NCI-H446 (cell line): ENCODE results near the gene RGN.
A peak's percentile ranks its signal among the peaks of the same experiment; 100 is the strongest.
"Not testable (repeated sequence)": the region's sequence is repeated elsewhere in the genome, so short reads cannot be mapped to it uniquely, and the experiment has no call there.

Experiments
- DNase-seq, 2 experiments: peaks; one replicate each; lab custom pipeline; 2025; lab: John Stamatoyannopoulos, UW

Gene RGN

DNA sequence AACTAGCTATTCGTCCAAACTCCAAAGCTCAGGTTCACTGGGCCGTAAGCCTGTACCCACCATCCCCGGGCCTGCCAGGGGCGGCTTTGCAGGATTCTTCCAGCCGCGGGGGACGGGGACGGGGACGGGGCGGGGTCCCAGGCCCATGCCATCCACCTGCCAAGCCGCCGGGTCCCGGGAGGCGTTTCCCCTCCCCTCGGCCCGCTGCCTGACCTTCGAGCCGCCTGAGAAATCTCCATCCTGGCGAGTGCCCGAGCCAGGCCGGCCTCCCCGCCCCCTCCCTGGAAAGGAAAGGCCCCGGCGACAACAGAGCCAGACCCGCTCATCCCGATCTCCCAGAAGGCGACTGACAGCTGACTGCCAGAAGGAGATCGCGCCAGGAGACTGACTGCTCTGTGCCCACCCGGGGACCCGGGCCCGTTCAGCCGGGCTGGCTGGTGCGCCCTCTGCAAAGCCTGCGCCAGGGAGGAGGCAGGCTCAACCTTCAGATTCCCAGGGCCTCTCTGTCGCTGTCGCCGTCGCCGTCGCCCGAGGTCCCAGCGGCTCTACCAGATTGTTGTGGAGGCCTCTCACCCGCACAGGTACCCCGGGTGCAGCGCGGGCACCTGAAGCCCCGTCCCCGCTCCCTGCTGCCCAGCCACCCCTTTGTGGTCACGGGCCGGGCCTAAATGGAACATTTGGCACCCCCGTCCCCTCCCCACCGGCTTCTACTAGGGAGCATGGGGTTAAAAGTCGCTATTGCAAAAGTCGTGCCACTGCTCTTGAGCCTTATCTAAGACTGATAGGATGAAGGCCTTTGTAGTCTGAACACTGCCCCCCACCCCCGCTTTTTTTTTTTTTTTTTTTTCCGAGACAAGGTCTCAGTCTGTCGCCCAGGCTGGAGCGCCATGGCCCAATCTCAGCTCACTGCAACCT lies at the start of gene RGN:
Gene RGN (plus strand): TSS at position 315 of the 915 bp plus-strand sequence. CDS start 2,702 bp downstream, outside the sequence.
- DNase-seq = no peak

DNA sequence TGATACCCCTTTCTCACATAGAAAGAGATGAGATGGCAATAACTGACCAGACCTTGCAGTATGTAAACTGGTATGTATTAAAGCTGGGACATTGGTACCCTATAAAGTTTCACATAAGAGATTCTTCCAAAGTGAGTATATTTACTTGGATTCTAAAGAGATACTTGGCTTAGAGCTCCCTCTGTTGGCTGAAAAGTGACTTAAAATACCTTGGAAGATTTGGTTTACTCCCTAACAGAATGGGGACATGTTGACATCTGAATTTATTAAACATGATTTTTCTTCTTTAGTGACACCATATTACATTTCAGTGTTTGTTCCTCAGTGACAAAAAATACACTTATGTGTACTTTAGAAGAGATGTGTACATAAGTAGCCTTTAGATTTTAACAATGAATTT lies 47.9 kb upstream of the RGN start:
- peak; percentile 36 to 73 for DNase-seq

DNA sequence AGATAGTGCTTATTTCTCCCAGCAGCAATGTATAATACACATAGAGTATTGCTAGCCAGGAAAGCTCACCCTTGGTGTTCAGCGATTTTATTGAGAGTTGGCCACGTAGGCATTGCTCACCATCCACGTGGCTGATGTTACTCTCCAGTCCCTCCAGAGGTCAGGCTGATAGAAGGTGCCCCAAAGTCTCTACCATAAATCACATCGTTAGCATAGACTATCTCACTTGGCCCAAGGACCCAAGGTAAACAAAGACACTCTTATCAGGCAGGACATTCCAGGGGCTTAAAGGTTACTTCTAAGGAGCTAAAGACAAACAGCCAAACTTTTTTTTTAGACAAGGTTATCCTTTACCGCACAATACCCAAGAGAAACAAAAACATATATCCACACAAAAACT lies 30.3 kb upstream of the RGN start:
- DNase-seq = no peak

DNA sequence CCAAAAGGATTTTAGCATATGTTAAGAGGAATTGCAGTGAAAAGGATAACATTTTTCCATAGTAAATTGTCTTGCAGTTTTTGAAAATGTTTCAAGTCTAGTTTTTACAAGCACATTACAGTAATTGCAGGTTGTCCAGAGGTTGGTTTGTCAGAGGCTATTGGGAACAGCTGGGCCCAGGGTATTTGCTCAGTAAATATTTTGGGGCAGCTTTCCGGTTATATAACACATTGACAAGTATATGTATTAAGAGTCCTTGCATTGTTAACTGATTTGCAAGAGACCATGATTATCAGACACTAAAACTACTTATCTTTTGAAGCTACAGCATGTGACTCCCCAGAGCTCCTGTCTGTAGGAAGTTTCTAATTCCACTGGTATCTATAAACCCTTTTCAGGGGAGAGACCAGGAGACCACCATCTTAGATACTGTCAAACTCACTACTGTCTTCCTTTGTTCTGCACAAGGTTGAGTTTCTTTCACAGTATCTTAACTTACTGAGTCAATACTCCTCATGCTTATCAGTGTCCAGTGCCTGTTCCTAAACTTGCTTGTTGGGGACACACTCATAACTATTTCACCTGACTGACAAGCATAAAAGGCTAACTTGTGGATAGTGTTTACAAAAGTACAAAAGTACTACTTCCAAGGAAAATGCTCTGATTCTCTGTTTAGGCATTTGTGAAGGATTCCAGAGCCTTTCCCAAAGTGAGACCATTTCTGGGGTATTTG lies 18.9 kb upstream of the RGN start:
- no peak for DNase-seq

DNA sequence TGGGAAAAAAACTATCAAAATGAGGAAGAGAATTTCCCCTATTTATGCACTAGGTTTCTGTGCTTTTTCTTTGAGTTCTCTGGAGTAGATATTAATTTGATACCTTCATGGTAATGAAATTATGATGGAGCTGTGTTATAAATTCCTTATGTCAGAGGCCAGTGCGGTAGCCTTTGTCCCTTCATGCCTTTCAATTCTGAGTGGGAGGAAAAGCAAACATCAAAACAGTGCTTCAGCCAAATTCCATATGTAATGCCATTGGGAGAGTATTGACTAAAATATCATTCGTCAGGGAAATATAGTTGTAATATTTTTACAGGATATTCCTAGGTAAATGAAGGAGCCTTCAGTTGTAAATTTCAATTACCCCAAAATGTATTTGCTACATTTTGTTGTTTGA lies 17.5 kb upstream of the RGN start:
- DNase-seq = no peak

DNA sequence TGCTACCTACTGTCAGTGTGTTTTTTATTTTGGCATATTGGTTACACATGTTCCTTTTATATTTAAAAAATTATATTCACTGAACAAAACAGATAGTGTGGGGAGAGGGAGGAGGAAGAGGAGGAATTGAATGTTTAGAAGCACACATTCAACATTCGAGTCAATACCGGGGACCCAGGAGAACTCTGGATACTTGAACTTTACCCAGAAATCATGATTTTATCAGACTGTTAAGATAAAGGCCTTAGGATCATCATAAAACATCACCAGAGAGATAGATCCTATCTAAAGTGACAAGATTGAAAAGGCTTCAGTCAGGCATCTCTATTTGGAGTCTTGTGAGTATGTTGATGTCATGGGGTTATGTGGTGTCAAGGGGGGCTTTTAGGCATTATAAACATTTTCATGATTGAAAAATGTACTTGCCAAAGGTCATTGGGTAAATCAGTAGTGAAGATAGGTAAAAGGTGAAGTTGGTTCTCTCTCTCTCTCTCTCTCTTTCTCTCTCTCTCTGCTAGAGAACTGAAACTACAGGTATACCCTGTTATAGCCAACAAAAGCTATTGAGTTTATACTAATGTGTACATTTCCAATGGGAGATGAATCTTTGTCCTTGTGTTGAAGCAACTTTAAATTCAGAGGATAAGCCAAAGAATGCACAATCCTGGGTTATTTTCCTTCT lies 16.9 kb upstream of the RGN start:
- DNase-seq = no peak

DNA sequence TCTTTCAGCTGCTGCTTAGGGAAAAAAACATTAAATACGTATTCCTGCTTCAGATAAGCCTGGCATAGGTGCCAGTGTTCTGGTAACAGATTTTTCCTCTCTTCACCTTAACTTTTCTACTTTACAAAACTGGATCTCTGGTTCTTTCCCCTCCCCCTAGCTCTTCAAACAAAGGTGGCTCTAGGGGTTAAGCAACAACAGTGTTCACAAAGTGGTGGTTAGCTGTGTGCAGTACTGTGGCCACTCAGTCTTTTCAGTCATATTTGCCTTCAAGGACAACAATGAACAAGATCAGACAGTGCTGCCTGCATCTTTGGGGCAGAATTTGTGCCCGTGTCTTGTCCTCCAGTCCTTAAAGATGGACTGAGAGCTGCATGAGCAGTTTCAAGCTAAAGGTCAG lies 15.1 kb upstream of the RGN start:
- no peak for DNase-seq

DNA sequence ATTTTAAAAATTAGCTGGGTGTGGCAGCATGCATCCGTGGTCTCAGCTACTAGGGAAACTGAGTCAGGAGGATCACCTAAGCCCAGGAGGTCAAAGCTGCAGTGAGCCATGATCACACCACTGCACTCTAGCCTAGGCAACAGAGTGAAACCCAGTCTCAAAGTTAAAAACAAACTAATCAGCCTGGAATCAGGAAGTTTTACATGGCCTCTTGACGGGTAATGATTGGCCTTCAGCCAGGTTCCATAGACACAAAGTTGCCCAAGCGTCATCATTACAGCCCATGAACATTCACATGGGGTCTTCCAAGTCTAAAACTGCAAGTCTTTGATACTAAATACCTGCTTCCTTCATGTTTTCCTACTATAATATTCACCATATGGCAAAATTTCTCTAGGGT lies 10.0 kb upstream of the RGN start:
- no peak for DNase-seq

DNA sequence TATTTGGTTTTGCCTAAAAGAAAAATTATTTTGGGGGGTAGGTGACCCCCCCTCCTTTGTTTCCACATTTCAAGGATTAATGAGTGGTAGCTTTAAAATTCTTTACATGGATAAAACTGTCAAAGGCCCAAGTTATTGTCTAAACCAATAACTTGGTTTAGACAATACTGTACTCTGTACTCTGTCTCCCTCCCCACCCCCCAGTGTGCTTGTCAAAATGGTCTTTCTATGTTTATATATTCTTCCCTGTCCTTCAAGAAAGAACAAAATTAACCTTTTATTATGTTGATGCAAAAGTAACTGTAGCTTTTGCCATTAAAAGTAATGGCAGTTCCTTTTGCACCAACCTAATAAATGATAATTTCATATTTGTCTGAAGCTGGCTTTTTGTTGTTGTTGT lies 9.5 kb upstream of the RGN start:
- no peak for DNase-seq

DNA sequence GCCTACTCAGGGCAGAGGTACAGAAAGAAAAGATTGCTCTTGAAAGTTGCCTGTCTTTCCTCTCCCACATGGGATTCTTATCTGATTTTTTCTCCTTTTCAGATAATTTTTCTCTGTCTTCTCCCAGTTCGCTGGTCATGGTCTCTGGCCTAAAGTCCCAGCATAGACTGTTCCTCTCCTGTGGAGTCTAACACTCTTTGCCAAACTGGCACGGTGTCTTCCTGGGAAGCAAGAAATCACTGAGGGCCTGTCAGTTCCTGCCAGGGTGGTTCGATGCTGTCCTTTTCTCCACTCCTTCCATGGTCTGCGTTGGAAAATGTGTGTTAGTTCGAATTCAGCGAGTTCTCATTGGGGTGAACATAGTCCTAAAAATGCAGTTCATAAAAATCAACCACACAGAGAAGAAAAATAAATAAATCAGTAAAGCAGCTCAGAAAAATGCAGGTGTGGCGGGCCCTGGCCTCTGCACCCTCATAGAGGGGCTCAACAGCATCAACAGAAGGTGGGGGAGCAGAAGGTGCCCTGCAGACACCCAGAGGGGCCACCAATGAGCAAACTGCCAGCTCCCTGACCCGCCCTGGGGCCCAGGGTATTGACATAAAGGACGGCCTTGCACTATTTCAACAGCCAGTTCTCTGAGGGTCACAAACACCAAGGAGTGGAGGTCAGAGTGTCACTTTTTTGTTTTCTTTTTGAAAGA lies 2.1 kb downstream of the RGN start:
- DNase-seq = peak in 1 of 2 experiments; percentile 1

DNA sequence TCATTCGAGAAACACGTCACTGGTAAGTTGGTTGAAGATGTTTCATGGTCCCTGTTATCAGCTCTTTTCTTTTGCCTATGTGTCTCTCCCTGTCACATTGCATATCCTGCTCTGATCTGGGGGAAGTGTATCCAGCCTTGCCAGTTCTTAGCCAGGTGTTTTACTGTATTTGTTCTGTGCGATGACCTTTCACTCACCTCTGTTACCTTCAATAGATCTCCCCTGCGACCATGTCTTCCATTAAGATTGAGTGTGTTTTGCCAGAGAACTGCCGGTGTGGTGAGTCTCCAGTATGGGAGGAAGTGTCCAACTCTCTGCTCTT lies 2.6 kb downstream of the RGN start:
- no peak for DNase-seq

DNA sequence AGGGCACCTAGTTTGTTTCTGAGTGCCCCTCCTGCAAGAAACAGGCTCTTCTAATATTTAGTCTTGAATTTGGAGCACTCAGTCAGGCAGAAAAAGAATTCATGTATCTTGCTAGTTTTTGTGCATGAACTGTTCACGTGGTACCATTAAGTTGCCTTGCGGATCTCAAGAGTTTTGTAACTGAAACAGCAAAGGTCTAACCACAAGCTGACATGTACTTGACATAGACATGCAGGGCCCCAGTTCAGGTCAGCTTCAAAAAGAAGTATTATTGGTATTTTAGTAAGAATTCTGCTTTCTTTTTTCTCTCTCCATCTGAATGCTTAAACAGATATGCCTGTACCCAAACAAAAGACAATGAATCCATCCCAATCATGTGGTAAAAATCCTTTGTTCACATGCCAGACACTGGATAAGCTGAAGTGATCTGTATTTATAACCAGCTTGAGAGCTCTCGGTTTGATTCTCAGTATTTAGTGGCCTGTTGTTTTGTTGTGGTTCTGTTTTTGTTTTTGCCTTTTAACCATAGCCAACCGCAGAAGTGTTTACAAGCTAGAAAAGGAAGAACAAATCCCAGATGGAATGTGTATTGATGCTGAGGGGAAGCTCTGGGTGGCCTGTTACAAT lies 13.0 kb downstream of the RGN start:
- no peak for DNase-seq

DNA sequence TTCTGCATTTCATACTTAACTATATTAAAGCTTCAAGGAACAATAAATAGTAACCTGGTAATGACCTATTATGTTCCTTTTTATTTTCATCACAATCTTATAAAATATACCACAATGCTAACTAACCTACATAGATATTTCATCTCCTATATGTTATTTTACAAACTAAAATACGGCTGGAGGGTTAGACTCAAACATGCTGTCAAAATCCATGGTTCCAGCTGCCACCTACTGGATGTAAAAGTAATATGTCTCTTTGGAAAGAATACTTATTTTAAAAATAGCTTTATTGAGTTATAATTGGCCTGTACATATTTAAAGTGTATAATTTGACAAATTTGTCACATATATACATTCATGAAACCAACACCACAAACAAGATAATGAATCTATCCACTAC lies 15.0 kb downstream of the RGN start:
- DNase-seq = peak in 1 of 2 experiments; percentile 45

DNA sequence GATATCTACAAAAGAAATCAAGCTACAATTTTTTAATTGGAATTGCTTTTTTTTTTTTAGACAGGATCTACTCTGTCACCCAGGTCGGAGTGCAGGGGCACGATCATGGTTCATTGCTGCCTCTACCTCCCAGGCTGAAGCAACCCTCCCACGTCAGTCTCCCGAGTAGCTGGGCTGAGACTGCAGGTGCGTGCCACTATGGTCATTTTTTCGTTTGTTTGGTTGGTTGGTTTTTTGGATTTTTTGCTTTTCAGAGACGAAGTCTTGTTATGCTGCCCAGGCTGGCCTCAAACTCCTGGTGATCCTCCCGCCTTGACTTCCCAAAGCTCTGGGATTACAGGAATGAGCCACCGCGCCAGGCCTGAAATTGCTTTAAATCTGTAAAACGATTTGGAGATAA lies 15.6 kb downstream of the RGN start:
- no peak for DNase-seq

DNA sequence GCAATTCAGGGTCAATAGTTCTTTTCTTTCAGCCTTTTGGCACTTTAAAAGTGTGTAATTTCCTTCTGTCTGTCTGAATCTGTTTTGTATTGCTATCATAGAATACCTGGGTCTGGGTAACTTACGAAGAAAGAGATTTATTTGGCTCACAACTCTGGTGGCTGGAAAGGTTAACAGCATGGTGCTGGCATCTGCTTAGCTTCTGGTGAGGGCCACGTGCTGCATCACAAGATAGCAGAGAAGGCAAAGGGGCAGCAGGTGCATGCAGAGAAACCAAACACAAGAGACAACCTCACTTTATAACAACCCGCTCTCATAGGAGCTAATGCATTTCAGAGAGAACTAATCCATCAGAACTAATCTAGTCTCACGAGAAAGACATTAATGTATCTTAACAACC lies 18.8 kb downstream of the RGN start:
- no peak for DNase-seq

DNA sequence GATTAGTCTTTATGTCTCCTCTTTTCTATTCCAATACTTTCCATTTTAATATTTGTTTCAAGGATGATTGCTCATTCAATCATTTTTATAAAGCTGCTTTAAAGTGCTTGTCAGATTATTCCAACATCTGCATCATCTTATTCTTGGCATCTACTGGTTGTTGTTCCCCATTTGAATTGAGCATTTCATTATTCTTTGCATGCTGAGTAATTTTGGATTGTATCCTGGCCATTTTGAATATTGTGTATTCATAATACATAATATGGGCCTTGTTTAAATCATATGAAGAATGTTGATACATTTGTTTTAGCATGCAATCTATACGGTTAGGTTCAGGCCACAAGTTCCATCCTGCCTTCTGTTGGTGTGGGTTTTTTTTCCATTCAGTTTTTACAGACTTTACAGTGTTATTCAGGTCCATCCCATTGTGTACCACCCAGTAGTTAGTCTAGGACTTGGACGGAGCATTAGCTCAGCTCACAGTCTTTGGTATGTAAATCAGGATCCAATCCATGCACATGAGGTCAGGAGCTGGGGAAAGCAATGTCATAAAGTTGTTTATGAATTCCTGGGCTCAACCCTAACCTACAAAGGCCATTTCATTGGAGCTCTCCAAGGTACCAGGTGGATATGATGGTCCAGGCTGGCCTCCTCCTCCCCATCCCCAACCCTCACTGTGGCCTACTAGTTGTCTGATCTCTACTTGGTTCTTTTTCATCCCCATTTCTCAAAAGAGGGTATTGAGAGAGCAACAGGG lies 20.3 kb downstream of the RGN start:
- no peak for DNase-seq

DNA sequence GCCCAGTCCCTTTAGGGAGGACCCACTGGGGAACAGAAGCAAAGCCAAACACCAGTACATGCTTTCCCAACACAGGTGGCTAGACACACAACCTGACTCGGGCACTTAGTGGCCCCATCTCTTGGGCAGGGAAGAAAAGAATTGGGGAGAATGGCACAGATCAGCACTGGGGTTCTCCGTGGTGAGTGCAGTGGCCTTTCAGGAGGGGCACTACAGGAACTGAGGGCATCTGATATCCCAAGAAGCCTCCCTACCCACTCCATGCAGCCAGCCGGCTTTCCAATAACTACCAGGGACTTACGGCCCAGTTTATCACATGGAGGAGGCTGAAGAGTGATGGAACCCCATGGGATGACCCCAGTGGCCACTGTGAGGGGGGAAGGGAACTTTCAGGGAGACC lies 23.0 kb downstream of the RGN start:
- no peak for DNase-seq

DNA sequence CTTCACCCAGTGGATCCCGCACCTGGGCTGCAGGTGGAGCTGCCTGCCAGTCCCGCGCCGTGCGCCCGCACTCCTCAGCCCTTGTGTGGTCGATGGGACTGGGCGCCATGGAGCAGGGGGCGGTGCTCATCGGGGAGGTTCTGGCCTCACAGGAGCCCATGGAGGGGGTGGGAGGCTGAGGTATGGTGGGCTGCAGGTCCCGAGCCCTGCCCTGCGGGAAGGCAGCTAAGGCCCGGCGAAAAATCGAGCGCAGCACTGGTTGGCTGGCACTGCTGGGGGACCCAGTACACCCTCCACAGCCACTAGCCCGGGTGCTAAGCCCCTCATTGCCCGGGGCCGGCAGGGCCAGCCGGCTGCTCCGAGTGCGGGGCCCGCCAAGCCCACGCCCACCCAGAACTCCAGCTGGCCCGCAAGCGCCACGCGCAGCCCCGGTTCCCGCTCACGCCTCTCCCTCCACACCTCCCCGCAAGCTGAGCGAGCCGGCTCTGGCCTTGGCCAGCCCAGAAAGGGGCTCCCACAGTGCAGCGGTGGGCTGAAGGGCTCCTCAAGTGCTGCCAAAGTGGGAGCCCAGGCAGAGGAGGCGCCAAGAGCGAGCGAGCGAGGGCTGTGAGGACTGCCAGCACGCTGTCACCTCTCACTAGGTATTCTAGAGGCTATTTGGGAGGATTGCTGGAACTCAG lies 32.8 kb downstream of the RGN start:
- DNase-seq = not testable (repeated sequence)

DNA sequence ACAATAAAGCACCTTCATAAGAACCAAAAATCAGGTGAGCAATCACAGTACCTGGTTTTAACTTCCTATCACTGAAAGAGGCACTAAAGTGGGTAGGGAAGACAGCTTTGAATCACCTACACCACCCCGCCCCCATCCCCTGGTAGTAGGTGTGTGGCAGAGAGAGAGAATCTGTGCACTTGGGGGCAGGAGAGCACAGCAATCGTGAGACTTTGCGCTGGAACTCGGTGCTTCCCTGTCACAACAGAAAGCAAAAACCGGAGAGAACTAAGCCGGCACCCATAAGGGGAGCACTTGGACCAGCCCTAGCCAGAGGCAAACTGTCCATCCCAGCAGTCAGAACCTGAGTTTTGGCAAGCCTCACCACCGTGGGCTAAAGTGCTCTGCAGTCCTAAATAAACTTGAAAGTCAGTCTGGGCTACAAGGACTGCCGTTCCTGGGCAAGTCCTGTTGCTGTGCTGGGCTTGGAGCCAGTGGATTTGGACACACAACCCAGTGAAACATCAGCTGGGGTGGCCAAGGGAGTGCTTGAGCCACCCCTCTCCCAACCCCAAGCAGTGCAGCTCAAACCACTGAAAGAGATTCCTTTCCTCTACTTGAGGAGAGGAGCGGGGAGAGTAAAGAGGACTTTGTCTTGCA lies 34.2 kb downstream of the RGN start:
- no peak for DNase-seq

DNA sequence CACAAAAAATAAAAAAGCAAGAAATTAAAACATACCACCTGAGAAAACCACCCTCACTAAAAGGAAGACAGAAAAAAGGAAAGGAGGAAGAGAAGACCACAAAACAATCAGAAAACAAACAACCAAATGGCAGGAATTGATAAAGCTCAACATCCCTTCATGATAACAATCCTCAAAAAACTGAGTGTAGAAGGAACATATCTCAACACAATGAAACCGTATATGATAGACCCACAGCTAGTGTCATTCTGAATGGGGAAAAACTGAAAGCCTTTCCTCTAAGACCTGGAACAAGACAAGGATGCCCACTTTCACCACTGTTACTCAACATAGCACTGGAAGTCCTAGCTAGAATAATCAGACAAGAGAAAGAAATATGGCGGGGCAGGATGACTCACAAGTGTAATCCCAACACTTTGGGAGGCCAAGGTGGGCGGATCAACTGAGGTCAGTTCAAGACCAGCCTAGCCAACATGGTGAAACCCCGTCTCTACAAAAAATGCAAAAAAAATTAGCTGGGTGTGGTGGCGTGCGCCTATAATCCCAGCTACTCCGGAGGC lies 38.4 kb downstream of the RGN start:
- DNase-seq = not testable (repeated sequence)
